Mesenchymal stem cell (in vitro differentiated cells and primary cell): ENCODE measurements around the gene SFMBT2.

Source experiments
- DNase-seq: peaks from one replicate; pipeline ENCODE4 v3.0.0-alpha.2; 2013
- H2AFZ ChIP-seq: one replicate; pipeline ENCODE4 v1.6.1; 2013; ENCODE audit warnings: low read depth, mild to moderate bottlenecking, control low read depth, inconsistent platforms, low read length, moderate library complexity
- H2AK5ac ChIP-seq: 2 replicates; pipeline ENCODE4 v1.6.1; 2013; ENCODE audit warnings: low read length, moderate library complexity, mild to moderate bottlenecking, inconsistent platforms; ENCODE audit not compliant: severe bottlenecking
- H2BK120ac ChIP-seq: one replicate; pipeline ENCODE4 v1.6.1; 2013; ENCODE audit warnings: low read depth, mild to moderate bottlenecking, inconsistent platforms, low read length, moderate library complexity
- H2BK12ac ChIP-seq, 2 experiments: one replicate each; pipeline ENCODE4 v1.6.1; 2013; ENCODE audit warnings: inconsistent platforms in 2 of 2, low read length in 2 of 2, mild to moderate bottlenecking in 2 of 2, moderate library complexity in 2 of 2, control low read depth in 1 of 2
- H2BK15ac ChIP-seq: one replicate; pipeline ENCODE4 v1.6.1; 2013; ENCODE audit warnings: mild to moderate bottlenecking, low read depth, inconsistent platforms; ENCODE audit not compliant: poor library complexity, severe bottlenecking
- H2BK5ac ChIP-seq: 2 replicates; pipeline ENCODE4 v1.6.1; 2013; ENCODE audit warnings: low read depth, mild to moderate bottlenecking, low read length, control low read depth, inconsistent platforms; ENCODE audit not compliant: poor library complexity, severe bottlenecking
- H3K14ac ChIP-seq, 2 experiments: one replicate each; pipeline ENCODE4 v1.6.1; 2013; ENCODE audit warnings: inconsistent platforms in 2 of 2, low read length in 2 of 2, control low read depth in 1 of 2, mild to moderate bottlenecking in 1 of 2, moderate library complexity in 1 of 2
- H3K18ac ChIP-seq, 2 experiments: one replicate each; pipeline ENCODE4 v1.6.1; 2013; ENCODE audit warnings: inconsistent platforms in 2 of 2, low read length in 2 of 2, control low read depth in 1 of 2, low read depth in 1 of 2, mild to moderate bottlenecking in 1 of 2
- H3K23ac ChIP-seq, 2 experiments: one replicate each; pipeline ENCODE4 v1.6.1; 2013; ENCODE audit warnings: inconsistent platforms in 2 of 2, low read length in 2 of 2, mild to moderate bottlenecking in 2 of 2, moderate library complexity in 2 of 2, control low read depth in 1 of 2
- H3K27ac ChIP-seq: 2 replicates; pipeline ENCODE4 v1.5.1; 2013; ENCODE audit warnings: mild to moderate bottlenecking, moderate library complexity, low read length, control low read depth, inconsistent platforms; ENCODE audit not compliant: poor library complexity, severe bottlenecking
- H3K27me3 ChIP-seq, 2 experiments: 2 replicates each; pipeline versions ENCODE4 v1.6.1 to v1.7.0; 2013; ENCODE audit warnings: low read length in 2 of 2, mild to moderate bottlenecking in 2 of 2, moderate library complexity in 2 of 2, control low read depth in 1 of 2, inconsistent platforms in 1 of 2; ENCODE audit not compliant: control insufficient read depth in 1 of 2, insufficient read depth in 1 of 2
- H3K36me3 ChIP-seq, 2 experiments: 2 replicates each; pipeline versions ENCODE4 v1.6.1 to v1.7.0; 2013; ENCODE audit warnings: low read length in 2 of 2, control low read depth in 1 of 2, inconsistent platforms in 1 of 2, low read depth in 1 of 2, mild to moderate bottlenecking in 1 of 2; ENCODE audit not compliant: insufficient read depth in 2 of 2, control insufficient read depth in 1 of 2
- H3K4ac ChIP-seq, 2 experiments: one replicate each; pipeline ENCODE4 v1.6.1; 2013; ENCODE audit warnings: inconsistent platforms in 2 of 2, low read length in 2 of 2, mild to moderate bottlenecking in 2 of 2, moderate library complexity in 2 of 2, control low read depth in 1 of 2, low read depth in 1 of 2
- H3K4me1 ChIP-seq: 2 replicates; pipeline ENCODE4 v1.6.1; 2013; ENCODE audit warnings: low read depth, low read length, control low read depth; ENCODE audit not compliant: control insufficient read depth, insufficient read depth
- H3K4me2 ChIP-seq: 2 replicates; pipeline ENCODE4 v1.6.1; 2013; ENCODE audit warnings: low read length, mild to moderate bottlenecking, inconsistent platforms; ENCODE audit not compliant: poor library complexity, severe bottlenecking
- H3K4me3 ChIP-seq, 2 experiments: 2 replicates each; pipeline versions ENCODE4 v1.5.1 to v1.7.0; 2013; ENCODE audit warnings: low read length in 2 of 2, mild to moderate bottlenecking in 2 of 2, control low read depth in 1 of 2, low read depth in 1 of 2; ENCODE audit not compliant: insufficient read depth in 1 of 2
- H3K79me1 ChIP-seq: replicated peaks from 2 replicates; pipeline ENCODE4 v1.6.1; 2013; ENCODE audit warnings: mild to moderate bottlenecking, control low read depth, low read length, inconsistent platforms; ENCODE audit not compliant: poor library complexity, severe bottlenecking
- H3K9ac ChIP-seq: 2 replicates; pipeline ENCODE4 v1.7.0; 2013; ENCODE audit warnings: mild to moderate bottlenecking, low read length, moderate library complexity
- H3K9me3 ChIP-seq: 2 replicates; pipeline ENCODE4 v1.7.0; 2013; ENCODE audit warnings: mild to moderate bottlenecking, low read length; ENCODE audit not compliant: control insufficient read depth
- H4K8ac ChIP-seq: one replicate; pipeline ENCODE4 v1.6.1; 2013; ENCODE audit warnings: inconsistent platforms, mild to moderate bottlenecking, low read length, moderate library complexity
- H4K91ac ChIP-seq: one replicate; pipeline ENCODE4 v1.6.1; 2013; ENCODE audit warnings: mild to moderate bottlenecking, low read length, inconsistent platforms
- WGBS: methylation state at CpG from one replicate; pipeline ENCODE4 v1.1.7; 2013; ENCODE audit warnings: mixed read lengths; 5-methylcytosine and 5-hydroxymethylcytosine counted together

Gene SFMBT2

DNA sequence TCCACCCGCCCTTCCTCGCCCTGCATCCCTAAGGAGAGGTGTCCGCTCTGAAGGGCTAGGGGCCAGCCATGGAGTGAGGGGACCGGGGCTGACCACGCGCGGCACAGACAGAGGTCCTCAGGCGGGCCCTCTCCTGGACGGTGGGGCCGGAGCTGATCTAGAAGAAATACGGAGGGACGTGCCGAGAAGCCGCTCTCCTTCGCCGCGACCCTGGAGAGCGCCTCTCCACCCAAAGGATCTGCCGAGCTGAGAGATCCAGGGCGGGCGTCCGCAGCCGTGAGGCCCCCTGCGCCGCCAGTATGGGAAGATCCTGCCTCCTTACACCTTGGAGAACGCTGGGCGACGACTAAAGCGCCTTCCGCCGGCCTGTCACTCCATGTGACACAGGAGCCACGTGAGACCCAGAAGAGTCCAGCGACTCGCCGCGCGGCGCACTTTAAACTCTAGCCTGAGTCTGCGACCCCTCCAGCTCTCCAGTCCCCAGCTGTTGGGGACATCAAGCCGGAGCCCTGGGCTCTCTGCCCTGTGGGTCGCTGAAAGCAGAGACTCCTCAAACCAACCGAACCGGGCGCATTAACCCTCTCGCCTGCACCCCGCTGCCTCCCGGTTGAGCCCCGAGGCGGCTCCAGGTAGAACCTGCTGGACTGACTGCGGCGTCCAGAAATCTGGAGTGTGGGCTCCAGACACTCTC, 1.5 kb upstream of the SFMBT2 start:
- Histone ChIP-seq H3K27ac (no peak overlapping the region), H3K9me3 (no peaks in the 10 kb centered on the region), H3K79me1 (no peaks in the 10 kb centered on the region), H4K91ac (peak overlapping the region; percentile 18), H2AK5ac (no peak overlapping the region), H2BK120ac (no peak overlapping the region), H2BK12ac (peak overlapping the region in 1 of 2 experiments; percentile 66), H3K14ac (no peak overlapping the region), H3K9ac (no peak overlapping the region), H4K8ac (no peak overlapping the region), H3K18ac (no peak overlapping the region), H3K4me2 (no peak overlapping the region), H3K4ac (no peak overlapping the region), H3K23ac (no peak overlapping the region), H2AFZ (no peak overlapping the region), H2BK5ac (no peak overlapping the region), H3K27me3 (peaks cover 36 to 67% of the 10 kb centered on the region in 2 experiments), H3K4me1 (peaks cover 36% of the 10 kb centered on the region), H2BK15ac (peak overlapping the region; percentile 63), H3K36me3 (peaks cover 0 to 3% of the 10 kb centered on the region in 2 experiments), H3K4me3 (no peak overlapping the region)
- 1% methylated on average over 51 of the region's 51 CpGs for WGBS
- DNase-seq: peak; percentile 33

DNA sequence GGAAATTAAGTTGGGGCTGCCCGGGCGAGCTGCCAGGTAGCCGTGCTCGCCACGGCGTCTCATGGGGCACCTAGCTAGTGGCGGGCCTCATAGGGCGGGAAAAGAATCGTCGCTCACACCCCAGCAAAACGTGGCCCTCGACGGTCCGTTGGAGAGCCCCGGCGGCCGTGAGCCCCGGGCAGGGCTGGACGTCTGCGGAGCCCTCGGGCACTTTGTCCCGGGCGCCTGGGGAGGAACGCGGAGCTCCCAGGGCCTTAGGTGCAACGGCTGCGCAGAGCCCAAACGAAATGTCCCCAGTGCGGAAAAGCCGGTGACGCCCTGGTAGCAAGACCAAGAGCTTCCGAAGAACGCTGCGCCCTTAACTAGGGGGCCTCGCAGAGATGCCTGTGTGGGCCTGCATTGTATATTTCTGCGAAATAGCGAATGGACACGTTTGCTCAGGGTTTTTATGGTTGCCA, 866 bp upstream of the SFMBT2 start:
- Histone ChIP-seq H3K14ac (no peak overlapping the region), H3K36me3 (peaks cover 0 to 3% of the 10 kb centered on the region in 2 experiments), H3K27ac (no peak overlapping the region), H2BK15ac (no peak overlapping the region), H4K91ac (peak overlapping the region; percentile 18), H2BK5ac (no peak overlapping the region), H3K9ac (no peak overlapping the region), H4K8ac (no peak overlapping the region), H3K4ac (no peak overlapping the region), H3K9me3 (no peaks in the 10 kb centered on the region), H2AFZ (no peak overlapping the region), H3K79me1 (no peaks in the 10 kb centered on the region), H2BK120ac (no peak overlapping the region), H3K27me3 (peaks cover 36 to 74% of the 10 kb centered on the region in 2 experiments), H2BK12ac (peak overlapping the region in 1 of 2 experiments; percentile 37), H3K18ac (peak overlapping the region in 1 of 2 experiments; percentile 49), H3K23ac (no peak overlapping the region), H3K4me2 (no peak overlapping the region), H3K4me3 (no peak overlapping the region), H2AK5ac (no peak overlapping the region), H3K4me1 (peaks cover 36% of the 10 kb centered on the region)
- no peak for DNase-seq
- WGBS: 5% methylated on average over 38 of the region's 38 CpGs

DNA sequence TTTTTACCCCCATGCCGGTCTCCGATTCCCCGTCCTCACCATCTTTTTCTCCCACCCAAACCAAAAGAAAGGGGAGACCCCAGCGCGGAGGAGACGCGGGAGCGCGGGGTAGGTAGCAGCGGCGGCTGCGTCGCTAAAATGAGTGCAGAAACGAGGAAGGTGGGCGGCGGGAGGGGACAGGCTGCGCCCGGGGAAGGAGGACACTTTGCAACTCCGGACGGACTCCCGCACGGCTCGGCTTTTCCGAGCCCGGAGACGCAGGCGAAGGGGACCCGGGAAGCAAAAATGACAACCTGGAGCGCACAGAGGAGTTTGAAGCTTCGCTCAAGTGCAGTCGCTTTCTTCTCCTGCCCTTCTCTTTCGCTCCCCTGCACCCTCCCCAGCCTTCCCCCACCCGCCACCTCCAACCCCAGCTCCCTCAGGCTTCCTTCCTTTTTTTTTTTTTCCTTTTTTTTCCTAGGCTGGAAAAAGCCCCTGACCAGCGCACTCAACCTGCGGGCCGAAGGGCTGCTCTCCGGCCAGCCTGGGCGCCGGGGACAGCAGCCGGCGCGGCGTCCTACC, 453 bp downstream of the SFMBT2 start:
- Histone ChIP-seq H2AFZ (peak overlapping the region; percentile 18), H2BK120ac (peak overlapping the region; percentile 61), H3K14ac (no peak overlapping the region), H3K18ac (peak overlapping the region; percentile 44 to 70), H3K79me1 (no peaks in the 10 kb centered on the region), H2BK12ac (peak overlapping the region in 1 of 2 experiments; percentile 56), H3K27ac (no peak overlapping the region), H3K4me1 (peaks cover 36% of the 10 kb centered on the region), H3K4ac (peak overlapping the region in 1 of 2 experiments; percentile 81), H3K9ac (peak overlapping the region; percentile 92), H3K36me3 (peaks cover 0 to 3% of the 10 kb centered on the region in 2 experiments), H2BK5ac (no peak overlapping the region), H3K27me3 (peaks cover 36 to 78% of the 10 kb centered on the region in 2 experiments), H4K8ac (peak overlapping the region; percentile 82), H3K4me2 (peak overlapping the region; percentile 93), H4K91ac (no peak overlapping the region), H2BK15ac (no peak overlapping the region), H3K9me3 (no peaks in the 10 kb centered on the region), H3K23ac (peak overlapping the region; percentile 5 to 64), H2AK5ac (no peak overlapping the region), H3K4me3 (peak overlapping the region; percentile 60 to 90)
- DNase-seq: peak; percentile 39
- 0% methylated on average over 41 of the region's 43 CpGs for WGBS

DNA sequence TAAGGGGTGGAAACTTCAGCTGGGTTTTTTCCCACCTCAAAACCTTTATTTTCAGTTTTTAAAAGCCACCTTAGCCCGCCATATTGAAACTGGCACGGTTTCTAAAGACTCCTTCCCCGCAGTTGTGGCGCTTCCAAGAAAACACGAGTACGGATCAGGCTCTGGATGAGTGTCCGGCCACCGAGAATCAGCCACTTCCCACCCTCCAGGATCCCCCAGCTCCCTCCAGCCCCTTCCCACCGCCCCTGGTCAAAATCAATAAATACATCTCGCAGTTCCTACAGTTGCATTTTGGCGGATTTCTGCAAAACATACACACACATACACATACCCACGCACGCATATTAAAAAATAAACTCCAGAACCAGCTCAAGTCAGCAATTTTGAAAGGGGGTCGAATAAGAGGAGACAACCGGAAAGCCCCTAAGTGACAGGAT, 1.1 kb downstream of the SFMBT2 start:
- WGBS: 1% methylated on average over 15 of the region's 15 CpGs
- H3K4me3 ChIP-seq: peak overlapping the region; percentile 23 to 90

More for the DNA sequence above, 1.1 kb downstream of the SFMBT2 start:
- Histone ChIP-seq H3K9me3 (no peaks in the 10 kb centered on the region), H2BK15ac (no peak overlapping the region), H3K23ac (no peak overlapping the region), H3K27me3 (peaks cover 35 to 74% of the 10 kb centered on the region in 2 experiments), H3K4me2 (peak overlapping the region; percentile 41), H2AFZ (no peak overlapping the region), H3K14ac (no peak overlapping the region), H2AK5ac (no peak overlapping the region), H3K4me1 (peaks cover 36% of the 10 kb centered on the region), H2BK12ac (no peak overlapping the region), H3K27ac (no peak overlapping the region), H3K9ac (peak overlapping the region; percentile 92), H2BK120ac (no peak overlapping the region), H2BK5ac (no peak overlapping the region), H3K36me3 (peaks cover 0 to 3% of the 10 kb centered on the region in 2 experiments), H4K8ac (no peak overlapping the region), H3K18ac (no peak overlapping the region), H3K4ac (no peak overlapping the region), H3K79me1 (no peaks in the 10 kb centered on the region), H4K91ac (no peak overlapping the region)
- DNase-seq: peak; percentile 44
